Measurements from ENCODE around the gene POC5. TPM values are rescaled to one million over a fixed set of nuclear protein-coding genes. Genes with fewer than 3 reads are reported as not detected.
"Not testable (repeated sequence)": the region's sequence is repeated elsewhere in the genome, so short reads cannot be mapped to it uniquely, and the experiment has no call there.

Gene POC5
- total RNA-seq, 2 donors from 2014 or later, result 27.7 to 36.5 TPM

- Mint-ChIP-seq H3K27me3 (ENCODE audit: low read depth) (no peaks in the 10 kb centered on the region), H3K4me3 (no peak overlapping the region), H3K9me3 (no peaks in the 10 kb centered on the region), H3K4me1 (ENCODE audit: low read depth) (no peaks in the 10 kb centered on the region), H3K27ac (no peak overlapping the region), H3K36me3 (ENCODE audit: insufficient read depth in 2 of 2) (peaks cover 0 to 2% of the 10 kb centered on the region in 2 donors)
- ATAC-seq (replicated peaks in 1 of 2) (no peak), DNase-seq (no peak)
These were observed 6.1 kb upstream of the POC5 start for GRCh38 chr5:75723378-75723777.

GRCh38 chr5:75721573-75721972 is 4.3 kb upstream of the POC5 start:
- no peaks in the 10 kb centered on the region for H3K9me3 Mint-ChIP-seq
- H3K4me3 Mint-ChIP-seq, result no peak overlapping the region
- no peak overlapping the region for H3K27ac Mint-ChIP-seq
- ATAC-seq (replicated peaks in 1 of 2) (no peak), DNase-seq (no peak)
- H3K27me3 Mint-ChIP-seq (ENCODE audit: low read depth), result no peaks in the 10 kb centered on the region
- H3K36me3 Mint-ChIP-seq (ENCODE audit: insufficient read depth in 2 of 2), result peaks cover 3% of the 10 kb centered on the region in 2 donors
- H3K4me1 Mint-ChIP-seq (ENCODE audit: low read depth), result peaks cover under 1% of the 10 kb centered on the region

GRCh38 chr5:75720882-75721281 is 3.6 kb upstream of the POC5 start:
- Mint-ChIP-seq H3K4me3 (no peak overlapping the region), H3K36me3 (ENCODE audit: insufficient read depth in 2 of 2) (peaks cover 3% of the 10 kb centered on the region in 2 donors), H3K4me1 (ENCODE audit: low read depth) (peaks cover 8% of the 10 kb centered on the region), H3K27ac (no peak overlapping the region), H3K27me3 (ENCODE audit: low read depth) (no peaks in the 10 kb centered on the region), H3K9me3 (no peaks in the 10 kb centered on the region)
- DNase-seq (no peak), ATAC-seq (replicated peaks in 1 of 2) (no peak)

- DNase-seq (no peak), ATAC-seq (replicated peaks in 1 of 2) (peak; percentile 2 to 4)
- H3K27ac Mint-ChIP-seq, result peak overlapping the region; percentile 95
- no peaks in the 10 kb centered on the region for H3K27me3 Mint-ChIP-seq (ENCODE audit: low read depth)
- H3K9me3 Mint-ChIP-seq, result no peaks in the 10 kb centered on the region
- H3K4me1 Mint-ChIP-seq (ENCODE audit: low read depth), result peaks cover 47% of the 10 kb centered on the region
- H3K4me3 Mint-ChIP-seq, result peak overlapping the region; percentile 96 to 97
- peaks cover 10 to 22% of the 10 kb centered on the region in 2 donors for H3K36me3 Mint-ChIP-seq (ENCODE audit: insufficient read depth in 2 of 2)
These were observed 539 bp downstream of the POC5 start for GRCh38 chr5:75716715-75717081.

GRCh38 chr5:75712091-75712490 is 5.1 kb downstream of the POC5 start:
- ATAC-seq (replicated peaks in 1 of 2), result no peak

GRCh38 chr5:75711151-75711550 is 6.1 kb downstream of the POC5 start:
- Mint-ChIP-seq H3K4me1 (ENCODE audit: low read depth) (peaks cover 48% of the 10 kb centered on the region), H3K9me3 (no peaks in the 10 kb centered on the region), H3K27me3 (ENCODE audit: low read depth) (no peaks in the 10 kb centered on the region), H3K27ac (no peak overlapping the region), H3K4me3 (no peak overlapping the region), H3K36me3 (ENCODE audit: insufficient read depth in 2 of 2) (peaks cover 9 to 22% of the 10 kb centered on the region in 2 donors)
- no peak for ATAC-seq (replicated peaks in 1 of 2)
- no peak for DNase-seq

More at GRCh38 chr5:75712091-75712490, 5.1 kb downstream of the POC5 start:
- no peaks in the 10 kb centered on the region for H3K9me3 Mint-ChIP-seq
- no peak for DNase-seq
- H3K27me3 Mint-ChIP-seq (ENCODE audit: low read depth), result no peaks in the 10 kb centered on the region
- H3K27ac Mint-ChIP-seq, result no peak overlapping the region
- H3K36me3 Mint-ChIP-seq (ENCODE audit: insufficient read depth in 2 of 2), result peaks cover 9 to 24% of the 10 kb centered on the region in 2 donors
- no peak overlapping the region for H3K4me3 Mint-ChIP-seq
- peaks cover 53% of the 10 kb centered on the region for H3K4me1 Mint-ChIP-seq (ENCODE audit: low read depth)

- Mint-ChIP-seq H3K4me3 (no peak overlapping the region), H3K36me3 (ENCODE audit: insufficient read depth in 2 of 2) (peaks cover 9 to 20% of the 10 kb centered on the region in 2 donors), H3K27me3 (ENCODE audit: low read depth) (no peaks in the 10 kb centered on the region), H3K9me3 (no peaks in the 10 kb centered on the region), H3K4me1 (ENCODE audit: low read depth) (peaks cover 43% of the 10 kb centered on the region), H3K27ac (no peak overlapping the region)
- DNase-seq, result no peak
- no peak for ATAC-seq (replicated peaks in 1 of 2)
These were observed 6.6 kb downstream of the POC5 start for GRCh38 chr5:75710637-75711036.

- no peak overlapping the region for H3K4me3 Mint-ChIP-seq
- no peaks in the 10 kb centered on the region for H3K9me3 Mint-ChIP-seq
- no peaks in the 10 kb centered on the region for H3K27me3 Mint-ChIP-seq (ENCODE audit: low read depth)
These were observed 9.2 kb downstream of the POC5 start for GRCh38 chr5:75707911-75708509.

GRCh38 chr5:75706775-75707174 is 10.5 kb downstream of the POC5 start:
- peaks cover 5 to 17% of the 10 kb centered on the region in 2 donors for H3K36me3 Mint-ChIP-seq (ENCODE audit: insufficient read depth in 2 of 2)
- no peak overlapping the region for H3K27ac Mint-ChIP-seq
- no peaks in the 10 kb centered on the region for H3K9me3 Mint-ChIP-seq
- H3K27me3 Mint-ChIP-seq (ENCODE audit: low read depth), result no peaks in the 10 kb centered on the region
- no peak overlapping the region for H3K4me3 Mint-ChIP-seq
- peaks cover 6% of the 10 kb centered on the region for H3K4me1 Mint-ChIP-seq (ENCODE audit: low read depth)
- no peak for ATAC-seq (replicated peaks in 1 of 2)
- DNase-seq, result no peak

More at GRCh38 chr5:75707911-75708509, 9.2 kb downstream of the POC5 start:
- DNase-seq, result no peak
- peaks cover 0 to 6% of the 10 kb centered on the region in 2 donors for H3K36me3 Mint-ChIP-seq (ENCODE audit: insufficient read depth in 2 of 2)
- no peak for ATAC-seq (replicated peaks in 1 of 2)
- peaks cover 18% of the 10 kb centered on the region for H3K4me1 Mint-ChIP-seq (ENCODE audit: low read depth)
- H3K27ac Mint-ChIP-seq, result no peak overlapping the region

- no peak for ATAC-seq (replicated peaks in 1 of 2)
- Mint-ChIP-seq H3K36me3 (ENCODE audit: insufficient read depth in 2 of 2) (peaks cover 7 to 19% of the 10 kb centered on the region in 2 donors), H3K27ac (no peak overlapping the region), H3K9me3 (no peaks in the 10 kb centered on the region), H3K4me1 (ENCODE audit: low read depth) (peaks cover 5% of the 10 kb centered on the region), H3K27me3 (ENCODE audit: low read depth) (no peaks in the 10 kb centered on the region), H3K4me3 (no peak overlapping the region)
- no peak for DNase-seq
These were observed 11.2 kb downstream of the POC5 start for GRCh38 chr5:75706016-75706415.

GRCh38 chr5:75701856-75702255 is 15.4 kb downstream of the POC5 start:
- Mint-ChIP-seq H3K4me3 (no peak overlapping the region), H3K9me3 (peaks cover 0 to 2% of the 10 kb centered on the region in 2 donors), H3K27ac (no peak overlapping the region), H3K27me3 (ENCODE audit: low read depth) (no peaks in the 10 kb centered on the region), H3K36me3 (ENCODE audit: insufficient read depth in 2 of 2) (peaks cover 11 to 25% of the 10 kb centered on the region in 2 donors), H3K4me1 (ENCODE audit: low read depth) (peaks cover 4% of the 10 kb centered on the region)
- ATAC-seq (replicated peaks in 1 of 2), result no peak
- no peak for DNase-seq

- H3K9me3 Mint-ChIP-seq; H3K4me3 Mint-ChIP-seq; H3K27me3 Mint-ChIP-seq (ENCODE audit: low read depth); H3K4me1 Mint-ChIP-seq (ENCODE audit: low read depth); H3K27ac Mint-ChIP-seq; ATAC-seq (replicated peaks in 1 of 2); DNase-seq: not testable (repeated sequence)
- H3K36me3 Mint-ChIP-seq (ENCODE audit: insufficient read depth in 2 of 2), result peaks cover 6 to 28% of the 10 kb centered on the region in 2 donors
These were observed 21.5 kb downstream of the POC5 start for GRCh38 chr5:75695472-75696351.

GRCh38 chr5:75694781-75695180 is 22.5 kb downstream of the POC5 start:
- no peak overlapping the region for H3K27ac Mint-ChIP-seq

More at GRCh38 chr5:75694781-75695180, 22.5 kb downstream of the POC5 start:
- no peak for ATAC-seq (replicated peaks in 1 of 2)
- H3K27me3 Mint-ChIP-seq (ENCODE audit: low read depth), result no peaks in the 10 kb centered on the region
- H3K9me3 Mint-ChIP-seq, result peaks cover 0 to 2% of the 10 kb centered on the region in 2 donors
- DNase-seq, result no peak
- H3K4me3 Mint-ChIP-seq, result no peak overlapping the region
- H3K4me1 Mint-ChIP-seq (ENCODE audit: low read depth), result peaks cover 4% of the 10 kb centered on the region
- peaks cover 6 to 31% of the 10 kb centered on the region in 2 donors for H3K36me3 Mint-ChIP-seq (ENCODE audit: insufficient read depth in 2 of 2)

Measured in activated T-cell treated with anti-CD3 and anti-CD28 coated beads, Interleukin-2, amount 50 U/mL, for 72 hours (primary cell).